Peyer's patch (tissue), 4 donors: ENCODE data around the gene CREM. TPM values are rescaled to one million over a fixed set of nuclear protein-coding genes. Genes with fewer than 3 reads are reported as not detected.
A peak's percentile ranks its signal among the peaks of the same experiment; 100 is the strongest.

Experiments
- DNase-seq, 3 donors: peaks; one replicate each; pipeline ENCODE4 v3.0.0-alpha.2; 2017 to 2019
- H3K27ac ChIP-seq, 4 donors: fragments of 200-600 bp; sonication (generic); one replicate each; pipeline ENCODE4 v1.5.1; 2016 to 2019
- H3K27me3 ChIP-seq, 2 donors: fragments of 200-600 bp; sonication (generic); one replicate each; pipeline ENCODE4 v1.5.1; 2019
- H3K36me3 ChIP-seq, 3 donors: fragments of 200-600 bp; sonication (generic); one replicate each; pipeline ENCODE4 v1.5.1; 2016 to 2019
- H3K4me1 ChIP-seq, 4 donors: fragments of 200-600 bp; sonication (generic); one replicate each; pipeline ENCODE4 v1.5.1; 2016 to 2019
- H3K4me3 ChIP-seq, 4 donors: fragments of 200-600 bp; sonication (generic); 1 replicate in 3 of 4; 2 replicates in 1 of 4; pipeline ENCODE4 v1.5.1; 2016 to 2019; ENCODE audit warnings: mild to moderate bottlenecking in 1 of 4
- H3K9me3 ChIP-seq, 4 donors: fragments of 200-600 bp; sonication (generic); one replicate each; pipeline ENCODE4 v1.5.1; 2016 to 2019; ENCODE audit warnings: mild to moderate bottlenecking in 1 of 4
- POLR2A ChIP-seq, 2 donors: fragments of 450-650 bp; IDR thresholded peaks; one replicate each; pipeline ENCODE4 v1.5.1; 2017; ENCODE audit warnings: antibody characterized with exemption in 2 of 2, mild to moderate bottlenecking in 2 of 2, moderate library complexity in 2 of 2
- total RNA-seq, 4 donors: library from RNA; depleted of rRNA; stranded (reverse); fragments of >200 nt; gene quantifications; one replicate each; pipeline ENCODE4 v1.1.0, GENCODE V29; 2016
- TF ChIP-seq, protein P1 (sequence below), 6 experiments: fragments of 450-650 bp in 4 of 6; fragments of 200-600 bp in 2 of 6; sonication (generic) in 1 of 6; IDR thresholded peaks; one replicate each; pipeline ENCODE4 v1.5.1; 2017 to 2019; ENCODE audit warnings: antibody characterized with exemption in 6 of 6, mild to moderate bottlenecking in 3 of 6, moderate library complexity in 1 of 6

CREM gene
- total RNA-seq, 4 donors from 2014 or later: 13.9 to 19.0 (median 16.0) TPM

DNA sequence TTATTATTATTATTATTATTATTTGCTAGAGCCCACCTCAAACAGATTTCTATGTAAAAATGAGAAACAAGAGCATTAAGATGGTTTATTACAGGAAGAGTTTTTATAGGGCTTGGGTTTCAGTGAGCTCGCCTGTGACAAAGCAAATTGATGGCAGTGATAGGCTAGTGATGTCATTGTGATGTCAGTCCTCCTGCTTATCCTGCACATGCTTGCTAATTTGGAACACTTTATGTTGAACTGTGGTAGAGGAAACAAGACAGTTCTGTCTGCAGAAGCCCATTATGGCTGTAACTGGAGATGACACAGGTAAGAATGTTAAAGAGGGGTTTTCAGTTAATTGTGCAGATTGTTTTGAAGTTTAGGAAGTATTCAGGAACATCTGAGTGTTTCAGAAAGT lies 68.3 kb downstream of the CREM start:
- no peak for DNase-seq

DNA sequence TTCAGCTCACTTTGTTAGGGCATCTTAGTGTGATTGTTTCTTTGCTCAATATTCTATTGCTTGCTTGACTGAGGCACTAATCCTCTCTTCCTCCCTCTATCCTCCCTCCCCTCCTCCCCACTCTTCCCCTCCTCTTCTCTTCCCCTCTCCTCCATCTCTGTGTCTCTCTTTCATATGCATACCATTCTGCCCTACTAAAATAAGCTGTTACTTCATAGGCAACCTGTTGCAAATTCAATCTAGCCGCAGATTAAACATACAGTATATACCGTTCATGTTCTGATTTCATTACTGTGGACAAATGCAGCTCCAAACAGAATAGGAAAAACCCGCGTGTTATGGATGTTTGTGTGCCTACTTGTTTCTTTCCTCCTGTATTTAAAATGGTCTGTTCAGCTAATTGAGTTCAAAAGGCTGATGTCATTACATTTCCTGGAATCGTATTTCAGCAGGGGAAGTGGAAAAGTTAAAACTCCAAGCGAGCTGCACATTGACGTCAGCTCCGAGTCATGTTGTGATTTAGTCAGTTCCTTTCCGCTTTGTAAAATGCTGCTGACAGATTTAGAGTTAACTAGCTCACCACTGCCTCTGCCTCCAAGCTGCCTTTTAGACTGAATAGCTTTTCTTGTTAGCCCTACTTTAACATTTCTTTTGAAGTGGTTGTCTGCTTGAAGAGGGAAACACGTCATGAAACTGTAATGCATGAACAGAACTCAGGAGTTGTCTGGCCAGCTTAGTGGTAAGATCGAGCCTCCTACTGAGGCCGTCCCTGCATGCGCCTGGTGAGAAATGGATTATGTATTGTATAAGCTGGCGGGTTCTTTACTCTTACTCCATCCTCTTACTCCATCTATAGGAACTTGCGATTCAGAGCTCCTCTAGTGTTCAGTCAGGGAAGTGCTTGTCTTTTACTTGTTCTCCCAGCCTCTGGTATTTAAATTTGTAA lies 69.0 kb downstream of the CREM start:
- no peaks in the 10 kb centered on the region for H3K27me3 ChIP-seq
- no peaks in the 10 kb centered on the region for H3K36me3 ChIP-seq
- H3K4me3 ChIP-seq: peak overlapping the region; percentile 33 to 51 (median 38)
- H3K4me1 ChIP-seq: peaks cover 0 to 5% (median 0%) of the 10 kb centered on the region in 4 donors
- peak in 2 of 3 donors; percentile 72 to 90 for DNase-seq
- peak overlapping the region; percentile 83 to 88 (median 86) for H3K27ac ChIP-seq
- H3K9me3 ChIP-seq: no peaks in the 10 kb centered on the region
- TF ChIP-seq, protein P1, sequence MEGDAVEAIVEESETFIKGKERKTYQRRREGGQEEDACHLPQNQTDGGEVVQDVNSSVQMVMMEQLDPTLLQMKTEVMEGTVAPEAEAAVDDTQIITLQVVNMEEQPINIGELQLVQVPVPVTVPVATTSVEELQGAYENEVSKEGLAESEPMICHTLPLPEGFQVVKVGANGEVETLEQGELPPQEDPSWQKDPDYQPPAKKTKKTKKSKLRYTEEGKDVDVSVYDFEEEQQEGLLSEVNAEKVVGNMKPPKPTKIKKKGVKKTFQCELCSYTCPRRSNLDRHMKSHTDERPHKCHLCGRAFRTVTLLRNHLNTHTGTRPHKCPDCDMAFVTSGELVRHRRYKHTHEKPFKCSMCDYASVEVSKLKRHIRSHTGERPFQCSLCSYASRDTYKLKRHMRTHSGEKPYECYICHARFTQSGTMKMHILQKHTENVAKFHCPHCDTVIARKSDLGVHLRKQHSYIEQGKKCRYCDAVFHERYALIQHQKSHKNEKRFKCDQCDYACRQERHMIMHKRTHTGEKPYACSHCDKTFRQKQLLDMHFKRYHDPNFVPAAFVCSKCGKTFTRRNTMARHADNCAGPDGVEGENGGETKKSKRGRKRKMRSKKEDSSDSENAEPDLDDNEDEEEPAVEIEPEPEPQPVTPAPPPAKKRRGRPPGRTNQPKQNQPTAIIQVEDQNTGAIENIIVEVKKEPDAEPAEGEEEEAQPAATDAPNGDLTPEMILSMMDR (IDR thresholded peaks at IDR 0.05): peak; percentile 79 to 96 (median 92)
- TF ChIP-seq POLR2A (IDR thresholded peaks at IDR 0.05): peak in 1 of 2 donors; percentile 32

More for the DNA sequence above, 68.3 kb downstream of the CREM start:
- peak overlapping the region in 1 of 4 donors; percentile 51 for H3K4me3 ChIP-seq
- no peaks in the 10 kb centered on the region for H3K36me3 ChIP-seq
- no peak for TF ChIP-seq POLR2A (IDR thresholded peaks at IDR 0.05)
- TF ChIP-seq, protein P1 (IDR thresholded peaks at IDR 0.05): no peak
- peaks cover 0 to 5% (median 0%) of the 10 kb centered on the region in 4 donors for H3K4me1 ChIP-seq
- H3K9me3 ChIP-seq: no peaks in the 10 kb centered on the region
- peak overlapping the region; percentile 83 to 88 (median 86) for H3K27ac ChIP-seq
- no peaks in the 10 kb centered on the region for H3K27me3 ChIP-seq

DNA sequence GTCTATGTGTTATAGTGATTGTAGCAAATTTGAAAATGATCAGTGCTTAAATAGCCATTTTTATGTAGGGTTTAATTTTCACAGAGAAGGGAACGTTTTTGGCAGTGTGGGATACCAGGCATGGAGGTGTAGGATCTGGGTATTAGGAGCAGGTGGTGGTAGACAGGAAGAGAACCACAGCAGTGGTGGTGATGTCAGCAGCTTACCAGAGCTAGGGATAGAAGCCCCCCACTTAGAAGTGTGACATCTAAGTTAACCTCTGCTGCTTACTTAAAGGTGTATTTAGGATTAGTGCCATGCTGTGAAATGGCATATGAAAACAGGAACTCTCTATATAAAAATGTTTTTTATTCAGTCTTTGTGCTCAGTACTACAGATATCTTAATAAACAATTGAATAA lies 73.8 kb downstream of the CREM start:
- Histone ChIP-seq H3K4me3 (no peak overlapping the region), H3K4me1 (no peaks in the 10 kb centered on the region), H3K27me3 (no peaks in the 10 kb centered on the region), H3K9me3 (no peaks in the 10 kb centered on the region), H3K36me3 (no peaks in the 10 kb centered on the region), H3K27ac (no peak overlapping the region)
- TF ChIP-seq POLR2A (IDR thresholded peaks at IDR 0.05): no peak
- TF ChIP-seq, protein P1 (IDR thresholded peaks at IDR 0.05): no peak
- DNase-seq: no peak

DNA sequence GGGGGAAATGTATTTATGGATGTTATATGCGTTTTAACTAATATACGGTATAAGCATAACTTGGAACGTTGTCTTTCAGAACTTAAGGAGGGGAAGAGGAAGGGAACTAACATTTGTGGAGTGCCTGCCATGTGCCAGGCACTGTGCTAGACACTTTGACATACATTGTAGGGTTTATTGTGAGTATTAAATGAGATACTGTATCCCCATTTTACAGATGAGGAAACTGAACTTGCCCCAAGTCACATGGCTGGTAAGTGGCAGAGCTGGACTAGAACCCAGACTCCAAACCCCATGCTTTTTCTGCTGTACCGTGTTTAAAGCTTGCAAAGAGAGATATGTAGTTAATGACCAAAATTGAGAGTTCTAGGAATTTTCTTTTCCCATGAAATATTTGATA lies 74.6 kb downstream of the CREM start:
- no peak for TF ChIP-seq POLR2A (IDR thresholded peaks at IDR 0.05)
- TF ChIP-seq, protein P1 (IDR thresholded peaks at IDR 0.05): no peak
- H3K27ac ChIP-seq: no peak overlapping the region
- no peaks in the 10 kb centered on the region for H3K36me3 ChIP-seq
- H3K9me3 ChIP-seq: no peaks in the 10 kb centered on the region
- H3K4me3 ChIP-seq: no peak overlapping the region
- H3K4me1 ChIP-seq: no peaks in the 10 kb centered on the region
- H3K27me3 ChIP-seq: no peaks in the 10 kb centered on the region
- no peak for DNase-seq

DNA sequence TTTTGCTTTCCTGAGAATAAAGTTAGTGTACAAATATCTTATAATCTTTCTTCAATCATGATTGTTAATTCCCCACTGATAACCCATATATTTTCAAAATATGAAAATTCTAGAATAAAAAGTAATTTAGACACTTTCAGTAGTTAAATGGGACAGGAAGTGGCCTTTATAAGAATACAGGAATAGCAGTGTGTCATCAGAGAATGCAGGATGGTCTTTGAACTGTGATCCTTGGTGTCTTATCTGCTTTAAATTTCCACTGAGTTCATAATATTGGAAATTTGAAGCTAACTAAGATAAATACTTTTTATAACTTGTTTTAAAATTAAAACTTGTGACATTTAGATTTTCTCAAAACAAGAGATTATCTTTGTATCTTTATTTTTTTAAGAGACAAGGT lies 75.4 kb downstream of the CREM start:
- Histone ChIP-seq H3K9me3 (no peaks in the 10 kb centered on the region), H3K27me3 (no peaks in the 10 kb centered on the region), H3K4me1 (no peaks in the 10 kb centered on the region), H3K4me3 (no peak overlapping the region), H3K36me3 (no peaks in the 10 kb centered on the region), H3K27ac (no peak overlapping the region)
- DNase-seq: no peak
- TF ChIP-seq POLR2A (IDR thresholded peaks at IDR 0.05): no peak
- TF ChIP-seq, protein P1 (IDR thresholded peaks at IDR 0.05): no peak
